ENCODE data around the gene SORCS3. TPM values are rescaled to one million over a fixed set of nuclear protein-coding genes. Genes with fewer than 3 reads are reported as not detected.

SORCS3 gene
- total RNA-seq, 4 donors from 2014 or later, result 0.12 to 0.32 (median 0.15) TPM; not detected in 1

DNA sequence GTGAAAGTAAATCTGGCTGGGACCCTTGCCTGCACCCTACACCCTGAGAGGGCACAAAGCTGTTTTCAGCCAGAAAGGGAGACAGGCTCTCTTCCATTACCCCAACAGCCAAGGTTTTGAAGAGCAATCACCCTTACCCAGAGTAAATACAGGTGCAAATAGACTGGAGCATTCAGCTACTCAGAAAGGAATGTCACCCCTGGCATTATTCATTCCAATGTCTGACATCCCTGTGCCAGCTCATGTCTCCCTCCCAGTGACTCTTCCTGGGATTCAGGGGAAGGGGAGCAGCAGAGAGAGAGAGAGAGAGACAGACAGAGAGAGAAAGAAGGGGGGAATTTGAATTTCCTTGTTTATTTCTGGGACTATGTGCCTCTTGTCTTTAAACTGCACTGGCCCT, 611.8 kb downstream of the SORCS3 start:
- intact Hi-C loops (cut with DNase I; ENCODE audit: low total_unique reads), result no loop called here
- TF ChIP-seq, protein P1, sequence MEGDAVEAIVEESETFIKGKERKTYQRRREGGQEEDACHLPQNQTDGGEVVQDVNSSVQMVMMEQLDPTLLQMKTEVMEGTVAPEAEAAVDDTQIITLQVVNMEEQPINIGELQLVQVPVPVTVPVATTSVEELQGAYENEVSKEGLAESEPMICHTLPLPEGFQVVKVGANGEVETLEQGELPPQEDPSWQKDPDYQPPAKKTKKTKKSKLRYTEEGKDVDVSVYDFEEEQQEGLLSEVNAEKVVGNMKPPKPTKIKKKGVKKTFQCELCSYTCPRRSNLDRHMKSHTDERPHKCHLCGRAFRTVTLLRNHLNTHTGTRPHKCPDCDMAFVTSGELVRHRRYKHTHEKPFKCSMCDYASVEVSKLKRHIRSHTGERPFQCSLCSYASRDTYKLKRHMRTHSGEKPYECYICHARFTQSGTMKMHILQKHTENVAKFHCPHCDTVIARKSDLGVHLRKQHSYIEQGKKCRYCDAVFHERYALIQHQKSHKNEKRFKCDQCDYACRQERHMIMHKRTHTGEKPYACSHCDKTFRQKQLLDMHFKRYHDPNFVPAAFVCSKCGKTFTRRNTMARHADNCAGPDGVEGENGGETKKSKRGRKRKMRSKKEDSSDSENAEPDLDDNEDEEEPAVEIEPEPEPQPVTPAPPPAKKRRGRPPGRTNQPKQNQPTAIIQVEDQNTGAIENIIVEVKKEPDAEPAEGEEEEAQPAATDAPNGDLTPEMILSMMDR (IDR thresholded peaks at IDR 0.05), result no peak
- TF ChIP-seq POLR2A (IDR thresholded peaks at IDR 0.05), result no peak
- H3K4me3 ChIP-seq (ENCODE audit: low read depth, poor library complexity, severe bottlenecking), result no peak overlapping the region
- DNase-seq (ENCODE audit: low spot score in 2 of 2), result no peak

GRCh38 chr10:105253515-105254212, 612.6 kb downstream of the SORCS3 start:
- TF ChIP-seq POLR2A (IDR thresholded peaks at IDR 0.05), result no peak
- TF ChIP-seq, protein P1 (IDR thresholded peaks at IDR 0.05), result no peak
- DNase-seq (ENCODE audit: low spot score in 2 of 2), result no peak
- intact Hi-C loops (cut with DNase I; ENCODE audit: low total_unique reads), result no loop called here
- no peak overlapping the region for H3K4me3 ChIP-seq (ENCODE audit: low read depth, poor library complexity, severe bottlenecking)
- WGBS, 2 donors, result 87 to 91% methylated on average over 8 of the region's 8 CpGs

DNA sequence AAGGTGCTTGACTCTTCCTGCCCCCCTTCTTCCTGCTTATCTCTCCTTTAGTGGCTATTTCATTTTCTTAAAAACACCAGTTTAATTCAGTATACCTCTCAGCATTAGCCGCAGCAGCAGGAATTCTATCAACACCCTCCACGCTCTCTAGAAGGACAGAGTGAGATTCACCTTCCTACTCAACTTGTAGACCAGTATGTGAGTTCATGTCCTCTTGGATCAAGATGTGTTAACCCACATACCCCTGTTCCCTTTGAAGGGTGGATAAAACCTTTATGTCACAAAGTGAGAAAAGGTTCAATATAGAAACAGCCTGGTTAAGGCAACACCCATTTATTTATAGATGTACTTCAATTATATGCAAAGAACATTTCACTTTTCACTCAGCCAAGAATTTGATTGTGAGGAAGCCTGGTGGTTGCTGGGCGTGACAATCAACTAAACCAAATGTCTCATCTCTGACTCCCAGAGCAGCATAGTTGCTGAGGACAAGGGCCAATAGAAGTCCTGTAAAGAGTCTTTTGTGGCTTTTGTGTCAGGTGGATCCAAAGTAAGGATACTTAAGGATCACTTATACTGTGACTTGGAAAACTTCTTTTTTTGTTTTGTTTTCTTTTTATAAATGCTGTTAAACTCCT, 617.1 kb downstream of the SORCS3 start:
- DNase-seq (ENCODE audit: low spot score in 2 of 2), result no peak
- 82 to 83% methylated on average over 3 of the region's 3 CpGs for WGBS, 2 donors
- H3K4me3 ChIP-seq (ENCODE audit: low read depth, poor library complexity, severe bottlenecking), result no peak overlapping the region
- TF ChIP-seq, protein P1 (IDR thresholded peaks at IDR 0.05), result no peak
- no peak for TF ChIP-seq POLR2A (IDR thresholded peaks at IDR 0.05)
- intact Hi-C loops (cut with DNase I; ENCODE audit: low total_unique reads), result no loop called here

DNA sequence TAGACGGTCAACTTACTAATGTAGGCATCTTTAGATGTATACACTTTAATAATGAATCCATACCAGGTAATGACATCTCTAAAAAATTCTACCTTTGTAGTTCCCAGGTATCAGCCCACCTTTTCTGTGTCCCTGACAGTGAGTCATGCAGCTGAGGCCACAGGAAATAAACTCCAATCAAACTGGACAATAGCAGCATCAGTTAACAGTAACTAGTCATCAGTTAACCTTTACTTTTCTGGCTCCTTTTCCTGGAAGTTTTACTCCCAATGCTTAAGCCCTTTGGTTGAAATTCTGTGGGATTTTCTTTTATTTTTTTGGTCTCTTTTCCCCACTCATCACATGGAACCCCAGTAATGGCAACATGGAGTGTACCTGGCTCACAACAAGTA, 617.6 kb downstream of the SORCS3 start:
- DNase-seq (ENCODE audit: low spot score in 2 of 2), result no peak
- intact Hi-C loops (cut with DNase I; ENCODE audit: low total_unique reads), result no loop called here
- H3K4me3 ChIP-seq (ENCODE audit: low read depth, poor library complexity, severe bottlenecking), result no peak overlapping the region
- no peak for TF ChIP-seq POLR2A (IDR thresholded peaks at IDR 0.05)
- TF ChIP-seq, protein P1 (IDR thresholded peaks at IDR 0.05), result no peak
- 74 to 80% methylated on average over 1 of the region's 1 CpG for WGBS, 2 donors

GRCh38 chr10:105259201-105259600, 618.1 kb downstream of the SORCS3 start:
- H3K4me3 ChIP-seq (ENCODE audit: low read depth, poor library complexity, severe bottlenecking), result no peak overlapping the region
- intact Hi-C loops (cut with DNase I; ENCODE audit: low total_unique reads), result no loop called here
- 76 to 78% methylated on average over 2 of the region's 2 CpGs for WGBS, 2 donors
- DNase-seq (ENCODE audit: low spot score in 2 of 2), result no peak
- TF ChIP-seq POLR2A (IDR thresholded peaks at IDR 0.05), result no peak
- TF ChIP-seq, protein P1 (IDR thresholded peaks at IDR 0.05), result no peak

All from lower leg skin (tissue), 4 donors.